ENCODE results near the gene ZNF622.

DNA sequence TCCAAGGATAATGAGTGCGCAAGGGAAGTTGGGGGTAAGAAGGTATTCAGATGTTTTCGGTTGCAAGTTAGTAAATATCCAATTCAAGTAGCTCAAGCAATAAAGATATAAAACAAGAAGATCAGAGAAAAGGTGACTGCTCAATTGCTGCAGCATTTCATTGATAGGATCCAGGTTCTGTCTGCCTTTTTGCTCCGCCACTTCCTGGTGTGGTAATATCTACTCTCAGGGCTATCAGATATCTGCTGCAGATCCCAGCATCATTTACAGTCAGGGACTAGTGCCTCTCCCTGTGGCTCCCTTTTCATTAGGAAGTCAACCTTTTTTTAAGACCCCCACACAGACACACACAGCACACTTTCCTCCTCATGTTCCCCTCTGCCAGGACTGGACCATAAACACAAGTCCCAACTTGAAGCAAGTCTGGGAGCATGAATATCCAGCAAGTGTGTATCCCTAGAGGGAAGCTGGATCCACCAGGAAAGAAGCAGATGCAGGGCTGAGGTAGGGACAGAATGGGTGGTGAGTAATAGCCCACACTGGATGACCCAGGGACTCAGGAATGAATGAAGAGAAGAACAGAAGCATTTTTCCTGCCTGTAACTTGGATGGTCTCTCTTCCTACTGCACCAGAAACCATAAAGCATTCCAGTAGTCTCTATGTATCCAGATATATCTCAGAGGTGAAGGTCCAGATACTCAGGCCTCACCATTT, 53.7 kb downstream of the ZNF622 start:
- TF ChIP-seq GATA2 (IDR thresholded peaks at IDR 0.05; ENCODE audit: low read depth, low read length), result no peak
- no peak for TF ChIP-seq GATA3 (IDR thresholded peaks at IDR 0.05; ENCODE audit: low read depth, low read length)

Data from SH-SY5Y (cell line).